Activated T-cell treated with anti-CD3 and anti-CD28 coated beads for 24 hours (primary cell): Measurements from ENCODE around the gene FAM20A.

ENCODE experiments used
- DNase-seq: peaks from one replicate; pipeline ENCODE4 v3.0.0-alpha.2; 2020; ENCODE audit warnings: low read depth

FAM20A gene

DNA sequence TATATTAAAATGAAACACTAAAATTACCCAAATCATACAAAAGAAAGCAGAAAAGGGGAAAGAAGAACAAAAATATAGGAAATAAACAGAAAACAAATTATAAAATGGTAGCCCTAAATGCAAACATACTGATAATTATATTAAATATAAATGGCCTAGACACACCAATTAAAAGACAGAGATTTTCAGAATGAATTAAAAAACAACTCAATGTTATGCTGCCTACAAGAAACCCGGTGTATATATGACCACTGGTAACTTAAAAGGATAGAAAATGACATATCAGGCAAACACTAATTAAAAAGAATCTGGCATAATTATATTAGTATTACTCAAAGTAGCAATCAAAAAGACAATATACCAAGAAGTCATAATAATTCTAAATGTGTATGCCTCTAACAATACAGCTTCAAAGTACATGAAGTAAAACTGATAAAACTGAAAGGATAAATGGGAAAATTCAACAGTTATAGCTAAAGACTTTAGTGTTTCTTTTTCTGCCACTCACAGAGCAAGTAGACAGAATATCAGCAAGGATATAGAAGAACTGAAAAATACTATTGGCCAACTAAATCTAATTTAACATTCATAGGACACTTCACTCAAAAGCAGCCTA lies 7.5 kb upstream of the FAM20A start:
- DNase-seq: no peak

DNA sequence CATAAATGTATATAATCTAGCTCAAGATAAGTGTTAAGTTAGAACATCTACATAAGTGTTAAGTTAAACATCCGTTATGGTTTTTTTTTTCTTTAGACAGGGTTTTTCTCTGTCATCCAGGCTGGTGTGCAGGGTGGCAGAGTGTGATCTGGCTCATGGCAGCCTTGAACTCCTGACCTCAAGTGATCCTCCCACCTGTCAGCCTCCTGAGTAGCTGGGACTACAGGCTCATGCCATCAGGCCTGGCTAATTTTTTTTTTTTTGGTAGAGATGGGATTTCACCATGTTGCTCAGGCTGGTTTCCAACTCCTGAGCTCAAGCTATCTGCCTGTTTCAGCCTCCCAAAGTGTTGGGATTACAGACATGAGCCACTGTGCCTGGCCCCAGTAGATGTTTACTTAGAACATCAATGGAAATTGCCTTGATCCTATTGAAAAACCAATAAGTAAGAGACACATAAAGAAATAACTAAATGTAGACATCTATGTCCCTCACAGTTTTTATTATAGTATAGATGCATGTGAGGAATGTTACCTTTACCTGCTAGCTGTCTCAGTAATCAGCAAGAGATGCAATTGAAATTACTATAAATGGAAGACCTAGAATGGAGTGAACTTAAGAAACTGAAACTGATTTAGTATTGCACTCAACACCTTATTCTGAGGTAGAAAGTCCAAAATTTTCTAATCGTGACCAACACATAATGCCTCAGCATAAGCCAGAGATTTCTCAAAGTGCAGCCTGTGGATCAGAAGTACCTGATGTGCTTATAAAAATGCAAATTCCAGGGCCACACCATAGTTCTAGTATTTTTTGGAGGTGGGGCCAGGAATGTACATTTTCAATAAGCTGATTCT lies 5.5 kb upstream of the FAM20A start:
- no peak for DNase-seq

DNA sequence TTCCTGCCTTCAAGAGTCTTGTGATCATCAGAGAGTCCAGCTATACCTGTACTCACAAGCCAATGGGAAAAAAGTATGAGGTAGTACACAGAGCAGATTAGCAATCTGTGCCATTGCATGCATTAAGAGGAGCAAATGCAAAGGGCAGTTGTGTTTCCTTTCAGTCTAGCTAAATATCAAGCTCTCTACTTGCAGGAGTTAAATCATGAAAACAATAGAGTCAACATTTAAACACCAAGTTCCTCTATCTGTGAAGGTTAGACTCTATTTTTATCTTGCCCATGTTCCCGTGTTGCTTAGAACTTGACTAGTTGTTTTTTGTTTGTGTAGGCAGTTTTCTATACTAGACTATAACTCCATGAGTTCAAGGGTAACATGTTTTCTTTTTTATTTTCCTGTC lies 4.7 kb upstream of the FAM20A start:
- no peak for DNase-seq

- no peak for DNase-seq
These were observed 2.5 kb upstream of the FAM20A start for GRCh38 chr17:68603656-68604055.

- DNase-seq: no peak
These were observed 1.9 kb upstream of the FAM20A start for GRCh38 chr17:68603027-68603426.

DNA sequence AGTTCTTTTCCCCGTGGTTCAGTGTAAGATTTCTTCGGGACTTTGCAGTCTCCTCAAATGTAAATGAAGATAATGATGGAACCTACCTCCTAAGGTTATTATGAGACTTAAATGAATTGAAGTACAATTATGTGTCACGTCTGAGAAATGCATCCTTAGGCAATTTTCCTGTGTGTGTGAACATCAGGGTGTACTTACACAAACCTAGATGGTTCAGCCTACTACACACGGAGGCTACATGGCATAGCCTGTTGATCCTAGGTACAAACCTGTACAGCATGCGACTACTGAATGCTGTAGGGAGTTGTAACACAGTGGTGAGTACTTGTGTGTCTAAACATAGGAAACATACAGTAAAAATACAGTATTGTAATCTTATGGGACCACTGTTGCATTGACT lies 1.1 kb upstream of the FAM20A start:
- no peak for DNase-seq

DNA sequence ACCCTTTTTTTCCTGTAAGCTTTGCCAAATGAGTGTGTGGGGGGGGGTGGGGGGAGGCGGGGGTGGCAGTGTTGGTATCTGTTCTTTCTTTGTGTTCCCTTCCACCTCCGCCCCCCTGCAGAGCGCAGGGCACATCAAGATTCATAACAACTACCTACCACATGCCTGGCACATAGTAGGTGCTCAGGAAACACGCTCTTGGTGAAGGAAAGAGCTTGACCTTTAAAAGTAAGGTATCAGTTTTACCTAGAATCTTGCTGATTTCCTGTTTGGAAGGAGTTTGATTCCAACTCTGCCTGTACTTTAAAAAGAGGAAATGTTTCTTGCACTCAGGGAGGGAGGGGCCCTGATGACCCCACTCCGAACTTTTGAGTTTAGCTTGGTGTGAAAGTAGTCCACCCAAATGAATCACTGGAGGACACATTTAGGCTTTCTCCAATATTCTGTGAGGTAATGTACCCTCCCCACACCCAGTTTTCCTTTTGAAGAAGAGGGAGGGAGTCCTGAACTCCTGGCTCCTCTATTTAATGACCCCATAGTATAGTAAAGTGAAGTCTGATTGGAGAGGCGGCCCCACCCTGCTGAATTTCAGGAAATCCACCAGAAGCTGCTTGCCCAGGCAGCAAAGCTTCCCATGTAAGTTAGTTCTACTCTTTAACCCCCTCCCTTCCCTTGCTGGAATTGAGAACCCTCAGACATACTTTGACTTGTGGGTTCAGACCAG lies 560 bp upstream of the FAM20A start:
- no peak for DNase-seq

- no peak for DNase-seq
These were observed 868 bp downstream of the FAM20A start for GRCh38 chr17:68600067-68600930.

- no peak for DNase-seq
These were observed 1.6 kb downstream of the FAM20A start for GRCh38 chr17:68599552-68600066.

GRCh38 chr17:68599091-68599490 lies 2.1 kb downstream of the FAM20A start:
- DNase-seq: no peak

DNA sequence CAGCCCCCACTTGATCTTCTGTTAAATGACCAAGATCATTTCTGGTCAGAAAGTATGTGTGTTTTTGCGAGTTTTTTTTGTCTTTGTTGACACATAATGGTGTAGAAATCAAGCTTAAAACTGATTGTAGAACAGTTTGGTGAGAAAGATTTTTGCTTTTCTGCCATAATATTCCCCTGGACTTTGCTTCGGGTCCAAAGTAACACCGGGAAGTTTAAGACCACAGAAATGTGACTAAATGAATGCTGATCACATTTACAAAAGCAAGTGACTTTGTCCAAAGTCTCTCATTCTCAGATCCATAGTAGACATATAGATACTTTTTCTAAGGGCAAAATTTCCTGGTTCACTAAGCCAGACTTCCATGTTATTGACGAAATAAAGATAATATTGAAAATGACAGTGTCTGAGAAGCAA lies 2.6 kb downstream of the FAM20A start:
- no peak for DNase-seq

- DNase-seq: no peak
These were observed 3.1 kb downstream of the FAM20A start for GRCh38 chr17:68598074-68598473.

DNA sequence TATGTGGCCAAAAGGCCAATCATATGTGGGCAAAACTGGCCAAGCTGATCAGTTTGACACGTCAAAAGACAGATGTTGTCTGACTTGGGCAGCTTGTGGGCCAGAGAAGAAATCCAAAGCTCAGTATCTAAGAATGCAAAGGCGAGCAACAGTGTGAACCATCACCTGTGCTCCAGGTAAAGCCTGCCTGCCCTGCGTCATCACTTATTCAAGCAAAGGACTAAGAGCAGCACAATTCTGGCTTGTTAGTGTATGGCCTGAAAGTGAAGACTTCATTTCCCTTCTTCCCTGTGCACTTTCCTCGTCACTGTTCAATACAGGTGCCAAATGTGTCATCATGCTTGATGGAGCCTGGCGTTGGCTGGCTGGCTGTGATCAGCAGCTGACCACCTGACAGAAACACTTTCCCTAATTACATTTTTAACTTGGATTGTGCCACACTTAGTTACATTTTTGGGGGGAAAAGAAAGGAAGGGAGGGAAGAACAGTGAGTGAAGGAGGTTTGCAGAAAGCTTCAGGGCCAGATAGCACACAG lies 4.7 kb downstream of the FAM20A start:
- no peak for DNase-seq

DNA sequence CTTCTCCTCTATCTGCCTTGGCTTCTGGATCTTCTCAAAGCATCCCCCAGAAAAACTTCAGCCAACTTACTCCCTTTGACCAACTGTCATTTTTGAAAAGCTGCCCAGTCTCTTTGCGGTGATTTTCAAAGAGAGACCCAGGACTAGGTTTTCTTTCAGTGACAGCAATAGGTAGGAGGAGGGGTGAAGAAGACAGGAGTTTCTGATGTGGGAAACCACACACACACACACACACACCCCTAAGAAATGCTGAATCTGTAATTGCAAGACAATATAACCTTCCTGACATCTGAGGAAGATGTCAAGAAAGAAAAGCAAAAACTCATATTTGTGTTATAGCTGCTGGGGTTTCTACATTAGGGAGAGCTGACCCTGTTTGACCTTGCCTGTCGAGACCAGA lies 5.2 kb downstream of the FAM20A start:
- no peak for DNase-seq

DNA sequence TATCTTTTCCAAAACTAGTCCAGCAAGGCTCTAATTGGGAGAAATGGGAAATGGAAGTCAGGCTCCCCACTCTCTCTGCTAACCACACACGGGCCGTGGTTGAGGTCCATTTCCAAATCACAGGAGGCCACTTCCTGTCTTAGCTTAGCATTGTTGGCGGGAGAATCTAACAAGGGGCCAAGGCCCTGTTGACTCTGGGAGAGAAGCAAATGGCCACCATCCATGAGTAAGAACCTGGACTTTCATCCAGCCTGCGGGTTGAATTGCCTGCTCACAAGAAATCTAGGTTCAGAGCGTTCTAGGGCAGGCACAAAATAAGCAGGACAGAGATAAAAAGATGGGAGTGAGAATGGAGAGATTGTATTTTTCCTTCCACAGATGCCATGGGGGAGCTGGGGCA lies 5.7 kb downstream of the FAM20A start:
- no peak for DNase-seq

DNA sequence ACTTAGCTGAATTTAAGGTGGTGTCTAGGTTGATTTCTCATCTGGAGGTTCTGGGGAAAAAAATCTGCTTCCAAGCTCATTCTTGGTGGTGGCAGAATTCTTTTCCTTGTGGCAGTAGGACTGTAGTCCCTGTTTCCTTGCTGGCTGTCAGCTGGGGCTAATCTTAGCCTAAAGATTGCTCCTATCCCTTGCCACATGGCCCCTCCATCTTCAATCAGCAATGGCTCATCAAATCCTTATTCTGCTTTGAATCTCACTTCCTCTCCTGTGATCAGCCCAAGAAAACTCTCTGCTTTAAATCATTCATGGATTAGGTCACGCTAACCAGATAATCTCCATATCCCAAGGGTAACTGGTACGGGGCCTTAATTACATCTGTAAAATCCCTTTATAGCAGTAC lies 6.6 kb downstream of the FAM20A start:
- no peak for DNase-seq

GRCh38 chr17:68592682-68593641 lies 8.2 kb downstream of the FAM20A start:
- DNase-seq: no peak

DNA sequence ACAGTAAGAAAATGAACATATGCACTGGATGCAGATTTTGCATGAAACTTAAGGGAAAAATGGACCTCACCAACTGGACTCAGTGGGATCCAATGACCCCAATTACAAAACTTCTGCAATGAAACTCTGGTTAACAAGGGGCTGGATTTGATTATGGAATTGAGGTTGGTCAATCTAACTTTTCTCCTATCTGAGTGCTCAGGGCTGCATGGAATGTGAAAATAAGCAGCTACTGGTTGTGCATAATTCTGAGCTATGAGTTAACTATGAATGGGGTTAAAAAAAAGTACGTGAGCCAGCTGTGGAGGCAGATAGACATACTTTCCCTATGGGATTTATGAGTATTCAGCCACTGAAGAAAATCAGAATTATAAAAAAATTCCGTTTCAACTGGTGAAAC lies 9.2 kb downstream of the FAM20A start:
- no peak for DNase-seq

DNA sequence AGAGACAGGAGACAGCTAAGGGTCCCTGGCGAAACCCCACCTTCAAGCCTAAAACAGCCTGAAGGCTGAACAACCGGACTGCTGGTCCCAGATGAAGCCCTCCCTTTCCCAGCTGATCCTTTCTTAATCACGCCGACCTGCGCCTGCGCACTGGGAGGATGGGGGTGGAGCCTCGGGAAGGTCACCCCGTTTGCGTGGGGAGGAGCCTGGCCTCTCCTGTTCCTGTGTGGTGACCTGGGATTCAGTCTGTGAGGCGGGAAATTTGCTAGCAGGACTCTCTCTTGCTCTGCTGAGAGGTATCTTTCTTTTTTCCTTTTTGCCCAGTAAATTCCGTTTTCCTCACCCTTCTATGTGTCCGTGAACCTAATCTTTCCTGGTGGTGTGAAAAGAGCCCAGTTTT lies 9.6 kb downstream of the FAM20A start:
- no peak for DNase-seq

- no peak for DNase-seq
These were observed 12.1 kb downstream of the FAM20A start for GRCh38 chr17:68589086-68589485.
